Measurements from ENCODE around the gene INPP5F.
"Not testable (repeated sequence)": the region's sequence is repeated elsewhere in the genome, so short reads cannot be mapped to it uniquely, and the experiment has no call there.

INPP5F gene

GRCh38 chr10:119705434-119705831, 20.4 kb upstream of the INPP5F start:
- DNase-seq (ENCODE audit: low spot score) = no peak

GRCh38 chr10:119706521-119707278, 19.1 kb upstream of the INPP5F start:
- DNase-seq (ENCODE audit: low spot score) = no peak

- DNase-seq (ENCODE audit: low spot score) = not testable (repeated sequence)
Observed at GRCh38 chr10:119707331-119707730, 18.5 kb upstream of the INPP5F start.

- DNase-seq (ENCODE audit: low spot score) = not testable (repeated sequence)
Observed at GRCh38 chr10:119710935-119711334, 14.9 kb upstream of the INPP5F start.

GRCh38 chr10:119713744-119714483, 11.9 kb upstream of the INPP5F start:
- DNase-seq (ENCODE audit: low spot score) = no peak

GRCh38 chr10:119714484-119714816, 11.4 kb upstream of the INPP5F start:
- DNase-seq (ENCODE audit: low spot score) = no peak

- no peak for DNase-seq (ENCODE audit: low spot score)
Observed at GRCh38 chr10:119715628-119716505, 10.0 kb upstream of the INPP5F start.

- DNase-seq (ENCODE audit: low spot score) = no peak
Observed at GRCh38 chr10:119723161-119723560, 2.7 kb upstream of the INPP5F start.

GRCh38 chr10:119723624-119724023, 2.2 kb upstream of the INPP5F start:
- no peak for DNase-seq (ENCODE audit: low spot score)

GRCh38 chr10:119724593-119725516, 995 bp upstream of the INPP5F start:
- DNase-seq (ENCODE audit: low spot score) = peak; percentile 36

GRCh38 chr10:119725517-119725827, 378 bp upstream of the INPP5F start:
- DNase-seq (ENCODE audit: low spot score) = no peak

- DNase-seq (ENCODE audit: low spot score) = no peak
Observed at GRCh38 chr10:119726676-119727261, 919 bp downstream of the INPP5F start.

GRCh38 chr10:119728172-119728800, 2.4 kb downstream of the INPP5F start:
- DNase-seq (ENCODE audit: low spot score) = no peak

- DNase-seq (ENCODE audit: low spot score) = no peak
Observed at GRCh38 chr10:119734396-119735332, 8.8 kb downstream of the INPP5F start.

- DNase-seq (ENCODE audit: low spot score) = no peak
Observed at GRCh38 chr10:119735451-119735850, 9.6 kb downstream of the INPP5F start.

GRCh38 chr10:119736220-119736619, 10.4 kb downstream of the INPP5F start:
- no peak for DNase-seq (ENCODE audit: low spot score)

GRCh38 chr10:119737039-119737663, 11.3 kb downstream of the INPP5F start:
- DNase-seq (ENCODE audit: low spot score) = no peak

- DNase-seq (ENCODE audit: low spot score) = no peak
Observed at GRCh38 chr10:119737823-119738222, 12.0 kb downstream of the INPP5F start.

- DNase-seq (ENCODE audit: low spot score) = no peak
Observed at GRCh38 chr10:119738962-119739361, 13.1 kb downstream of the INPP5F start.

Measured in germinal center (tissue), 1 donor.